Ovary (tissue), 3 donors: ENCODE data around the gene DOCK1.

Experiments
- EP300 ChIP-seq: sonication (generic); formaldehyde crosslinking; IDR thresholded peaks from one replicate; pipeline ENCODE4 v1.6.1; 2017; ENCODE audit warnings: antibody characterized with exemption
- POLR2A ChIP-seq: fragments of 450-650 bp; IDR thresholded peaks from one replicate; pipeline ENCODE4 v1.6.1; 2017; ENCODE audit warnings: antibody characterized with exemption, mild to moderate bottlenecking, moderate library complexity
- TF ChIP-seq, protein P1 (sequence below), 3 donors: fragments of 450-650 bp in 2 of 3; fragments of 200-600 bp in 1 of 3; IDR thresholded peaks; one replicate each; pipeline versions ENCODE4 v1.5.1 to v1.8.0; 2016 to 2022; ENCODE audit warnings: antibody characterized with exemption in 3 of 3, mild to moderate bottlenecking in 1 of 3
- donor health status: DM: no; HTN: no; CAD: no.

DNA sequence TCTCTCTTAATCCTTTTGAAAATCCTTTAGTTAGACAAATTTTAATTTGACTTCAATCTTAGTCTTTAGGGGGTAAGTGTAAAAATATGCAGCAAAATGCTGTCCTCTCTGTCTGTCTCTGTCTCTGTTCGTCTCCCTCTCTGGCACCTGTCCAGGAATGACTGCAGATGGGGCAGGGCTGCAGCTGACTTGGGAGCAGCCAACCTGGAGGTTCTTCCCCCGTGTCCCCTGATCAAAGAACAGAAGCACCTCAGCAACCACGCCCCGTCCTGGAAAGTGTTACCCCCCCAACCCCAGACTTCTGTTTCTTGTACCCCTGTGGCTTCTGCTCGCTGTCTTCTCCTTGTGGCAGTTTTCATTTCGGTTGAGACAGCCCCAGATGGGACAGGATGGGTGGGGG, 502.3 kb downstream of the DOCK1 start:
- TF ChIP-seq, protein P1, sequence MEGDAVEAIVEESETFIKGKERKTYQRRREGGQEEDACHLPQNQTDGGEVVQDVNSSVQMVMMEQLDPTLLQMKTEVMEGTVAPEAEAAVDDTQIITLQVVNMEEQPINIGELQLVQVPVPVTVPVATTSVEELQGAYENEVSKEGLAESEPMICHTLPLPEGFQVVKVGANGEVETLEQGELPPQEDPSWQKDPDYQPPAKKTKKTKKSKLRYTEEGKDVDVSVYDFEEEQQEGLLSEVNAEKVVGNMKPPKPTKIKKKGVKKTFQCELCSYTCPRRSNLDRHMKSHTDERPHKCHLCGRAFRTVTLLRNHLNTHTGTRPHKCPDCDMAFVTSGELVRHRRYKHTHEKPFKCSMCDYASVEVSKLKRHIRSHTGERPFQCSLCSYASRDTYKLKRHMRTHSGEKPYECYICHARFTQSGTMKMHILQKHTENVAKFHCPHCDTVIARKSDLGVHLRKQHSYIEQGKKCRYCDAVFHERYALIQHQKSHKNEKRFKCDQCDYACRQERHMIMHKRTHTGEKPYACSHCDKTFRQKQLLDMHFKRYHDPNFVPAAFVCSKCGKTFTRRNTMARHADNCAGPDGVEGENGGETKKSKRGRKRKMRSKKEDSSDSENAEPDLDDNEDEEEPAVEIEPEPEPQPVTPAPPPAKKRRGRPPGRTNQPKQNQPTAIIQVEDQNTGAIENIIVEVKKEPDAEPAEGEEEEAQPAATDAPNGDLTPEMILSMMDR (IDR thresholded peaks at IDR 0.05) = no peak
- TF ChIP-seq EP300 = no peak
- TF ChIP-seq POLR2A = no peak
